Stimulated activated CD4-positive, alpha-beta T cell treated with anti-CD3 and anti-CD28 coated beads, Interleukin-2, amount 100 ng/mL, for 4 hours (primary cell): ENCODE measurements around the gene NHS.

Experiments used
- DNase-seq: peaks from one replicate; pipeline ENCODE4 v3.0.0-alpha.2; 2020; ENCODE audit warnings: low read depth

The NHS gene

DNA sequence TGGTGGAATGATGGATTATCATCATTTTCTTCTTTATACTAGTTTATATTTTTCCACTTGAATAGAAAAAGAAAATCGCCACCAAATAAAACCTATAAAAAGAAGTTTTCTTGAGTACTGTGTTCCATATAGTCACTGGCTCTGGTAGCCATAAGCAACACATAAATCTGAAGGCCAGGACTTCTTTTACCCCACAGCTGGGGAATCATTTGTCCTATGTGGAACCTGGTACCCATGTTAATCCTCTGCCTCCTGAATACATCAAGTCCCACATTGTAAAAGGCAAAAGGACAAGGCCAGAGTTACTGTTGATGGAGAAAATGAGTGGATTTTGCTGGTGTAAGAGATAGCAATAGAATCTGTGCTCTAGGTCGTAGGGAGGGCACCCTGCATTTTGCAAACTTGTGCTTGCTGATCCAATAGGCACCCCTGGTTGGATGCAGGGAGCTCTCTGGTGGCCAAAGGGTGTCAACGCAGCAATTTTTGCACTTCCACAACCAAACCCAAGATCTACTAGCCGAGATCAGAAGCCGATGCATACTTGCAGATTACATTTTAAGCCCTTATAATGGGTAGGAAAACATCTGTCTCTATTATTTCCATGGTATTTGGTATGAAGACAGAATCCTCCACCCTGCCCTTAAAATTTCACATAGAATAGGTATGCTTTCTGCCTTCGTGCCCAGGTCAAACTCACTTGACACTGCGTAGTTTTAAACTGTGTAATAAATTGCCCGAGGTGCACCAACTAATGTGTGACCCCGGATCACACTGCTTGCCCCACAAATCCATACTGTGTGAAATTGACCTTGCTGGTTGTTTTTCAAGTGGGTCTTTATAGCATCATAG is 216.1 kb downstream of the NHS start:
- no peak for DNase-seq

DNA sequence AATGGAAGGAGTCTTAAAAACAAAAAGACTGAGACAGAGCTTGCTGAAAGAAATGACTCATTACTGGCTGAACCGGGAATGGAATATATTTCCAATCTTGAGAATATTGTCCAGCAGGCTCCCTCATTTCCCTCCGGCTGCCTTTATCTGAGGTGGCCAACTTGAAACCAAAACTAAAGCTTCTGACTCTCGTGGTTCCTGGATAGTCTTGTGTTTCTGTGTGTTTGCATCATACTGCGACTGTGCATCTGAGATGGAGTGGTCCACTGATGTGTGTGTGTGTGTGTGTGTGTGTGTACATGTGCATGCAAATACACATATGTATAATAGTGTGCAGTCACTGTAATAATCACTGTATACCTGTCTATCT is 216.7 kb downstream of the NHS start:
- no peak for DNase-seq

DNA sequence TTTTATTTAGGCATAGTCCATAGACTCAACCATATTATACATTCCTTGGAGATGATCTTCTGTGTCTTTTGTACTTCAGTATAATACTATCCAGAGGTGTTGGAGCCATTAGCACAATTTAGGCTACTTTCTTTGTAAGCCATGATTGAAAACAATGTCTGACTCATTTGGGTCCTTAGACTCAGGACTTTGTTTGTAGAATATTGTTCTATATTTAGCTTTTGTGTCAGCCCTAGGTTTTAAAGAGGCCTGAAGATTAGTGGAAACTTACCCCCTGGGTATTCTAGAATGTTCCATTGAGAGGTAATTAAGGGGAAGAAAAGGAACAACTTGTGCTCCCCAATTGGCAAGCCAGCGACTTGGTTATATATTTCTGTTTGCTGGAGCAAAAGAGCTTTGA is 217.1 kb downstream of the NHS start:
- DNase-seq: no peak

DNA sequence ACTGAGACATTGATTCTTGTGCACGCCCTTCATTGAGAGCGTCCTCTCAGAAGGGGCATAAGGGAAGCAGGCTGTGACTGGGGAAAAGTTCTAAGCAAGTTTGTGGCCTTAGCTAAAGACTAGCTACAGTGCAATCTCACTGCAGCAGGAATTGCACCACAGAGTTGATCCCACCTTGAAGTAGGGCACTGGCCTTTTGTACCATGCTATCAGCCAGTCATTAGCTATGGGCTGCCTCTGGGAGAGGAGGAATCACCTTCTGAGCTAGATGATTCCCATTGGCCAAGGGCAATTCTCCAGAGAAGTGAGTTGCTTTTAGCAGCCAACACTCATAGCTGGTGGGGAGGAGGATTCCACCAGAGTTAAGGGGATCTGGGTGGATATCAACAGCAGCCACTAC is 219.7 kb downstream of the NHS start:
- no peak for DNase-seq

DNA sequence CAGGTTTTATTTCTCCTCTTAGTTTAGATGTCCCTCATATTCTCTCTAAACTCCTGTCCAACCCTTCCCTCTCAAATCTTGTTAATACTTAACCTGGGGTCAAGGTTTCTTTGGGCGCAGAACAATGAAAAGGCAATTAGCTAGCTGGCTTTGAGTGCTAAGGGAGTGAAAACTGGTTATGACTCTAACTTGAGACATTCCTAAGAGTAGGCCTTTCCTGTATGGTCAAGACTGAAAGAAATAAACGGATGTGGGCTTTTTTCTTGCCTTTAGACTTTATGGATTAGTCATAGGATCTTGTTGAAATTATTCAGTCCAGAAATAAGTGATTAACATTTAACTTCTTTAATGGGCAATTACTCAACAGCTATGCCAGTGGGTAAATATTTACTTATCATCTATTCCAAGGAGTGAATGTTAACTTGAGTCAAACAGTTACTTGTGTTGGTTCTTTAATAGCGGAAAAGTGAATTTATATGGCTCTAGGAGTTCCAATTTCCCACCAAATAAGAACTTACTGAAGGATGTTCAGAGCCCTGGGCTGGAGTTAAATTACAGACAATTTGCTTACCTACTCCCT is 220.5 kb downstream of the NHS start:
- no peak for DNase-seq

DNA sequence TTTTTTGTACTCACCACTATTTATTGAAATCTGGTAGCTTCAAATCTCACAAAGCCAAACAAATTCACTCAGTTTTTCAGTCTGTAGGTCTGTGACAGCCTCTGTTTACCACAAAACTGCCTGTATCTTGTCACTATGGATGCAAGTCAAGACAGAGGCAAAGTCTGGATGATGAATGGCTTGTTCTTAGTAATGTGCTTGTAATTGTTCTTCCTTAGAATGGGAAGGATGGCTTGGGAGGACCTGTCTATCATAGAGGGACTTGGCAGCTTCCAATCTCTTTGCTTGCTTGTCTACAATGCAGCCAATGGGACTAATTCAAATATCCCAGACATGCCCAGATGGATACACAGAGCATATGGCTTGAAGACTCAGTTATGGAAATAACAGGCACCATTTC is 221.1 kb downstream of the NHS start:
- DNase-seq: no peak

DNA sequence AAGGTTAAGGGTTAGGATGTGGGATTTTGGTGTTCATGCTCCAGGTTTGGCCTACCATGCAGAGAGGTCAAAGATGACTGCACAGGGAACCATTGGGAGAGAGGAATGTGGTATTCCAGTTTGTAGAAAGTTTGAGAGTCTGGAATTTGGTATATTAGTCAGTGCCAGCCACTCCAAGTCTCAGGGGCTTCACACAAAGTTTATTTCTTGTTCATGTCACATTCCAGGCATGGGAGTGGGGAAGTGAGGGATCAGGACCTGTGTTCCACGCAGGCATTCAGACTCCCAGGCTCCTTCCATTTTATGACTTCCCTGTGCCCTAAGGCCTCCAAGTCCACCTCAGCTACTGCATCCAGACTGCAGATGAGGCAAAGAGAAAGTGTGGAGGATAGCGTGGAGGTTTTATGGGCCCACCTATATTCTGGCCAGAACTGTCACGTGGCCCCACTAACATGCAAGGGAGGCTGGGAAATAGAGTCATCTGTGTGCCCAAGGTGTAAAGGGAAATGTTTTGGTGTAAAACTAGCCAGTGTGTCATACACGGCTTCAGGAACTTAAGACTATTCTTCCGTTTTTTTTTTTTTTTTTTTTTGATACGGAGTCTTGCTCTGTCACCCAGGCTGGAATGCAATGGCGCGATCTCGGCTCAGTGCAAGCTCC is 221.7 kb downstream of the NHS start:
- no peak for DNase-seq

DNA sequence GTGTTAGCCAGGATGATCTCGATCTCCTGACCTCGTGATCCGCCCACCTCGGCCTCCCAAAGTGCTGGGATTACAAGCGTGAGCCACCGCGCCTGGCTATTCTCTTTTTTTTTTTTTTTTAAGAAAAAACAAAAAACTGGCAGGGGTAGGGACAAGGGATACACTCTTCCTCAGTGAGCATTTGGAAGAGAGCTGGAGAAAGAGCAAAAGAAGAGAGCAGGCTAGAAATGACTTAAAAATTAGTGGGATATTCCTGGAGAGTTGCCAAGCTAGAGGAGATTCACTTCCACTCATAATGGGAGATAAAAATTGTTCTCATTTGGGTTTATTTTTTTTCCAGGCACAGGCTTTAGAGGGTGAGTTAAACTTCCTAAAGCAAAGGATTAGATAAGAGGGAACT is 222.3 kb downstream of the NHS start:
- DNase-seq: no peak

DNA sequence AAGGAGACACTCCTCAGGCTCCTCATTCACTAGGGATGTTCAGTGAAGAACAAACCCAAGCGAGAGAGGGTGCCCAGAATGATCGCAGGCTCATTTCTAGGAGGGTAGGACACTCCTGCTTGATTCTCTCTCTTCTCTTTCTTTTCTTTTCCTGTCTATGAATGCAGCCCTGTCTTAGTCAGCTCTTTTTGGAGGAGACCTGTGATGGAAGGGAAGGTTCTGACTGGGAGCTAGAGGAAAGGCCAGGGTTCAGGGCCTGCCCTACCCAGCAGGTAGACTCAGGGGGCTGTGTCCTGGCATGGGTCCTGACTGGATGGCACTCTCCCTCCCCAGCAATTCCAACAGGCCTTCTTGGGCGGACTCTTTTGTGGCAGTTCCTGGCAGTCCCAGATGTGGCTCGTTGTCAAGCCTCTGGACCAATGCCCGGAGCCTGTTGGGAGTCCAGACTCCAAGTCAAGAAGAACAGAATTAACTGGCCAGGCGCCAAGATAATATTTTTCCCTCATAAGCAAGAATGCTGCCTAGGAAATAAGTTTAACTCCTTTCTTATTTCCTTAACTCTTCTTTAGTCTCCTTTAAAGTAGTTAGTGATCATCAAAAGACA is 222.9 kb downstream of the NHS start:
- DNase-seq: no peak

DNA sequence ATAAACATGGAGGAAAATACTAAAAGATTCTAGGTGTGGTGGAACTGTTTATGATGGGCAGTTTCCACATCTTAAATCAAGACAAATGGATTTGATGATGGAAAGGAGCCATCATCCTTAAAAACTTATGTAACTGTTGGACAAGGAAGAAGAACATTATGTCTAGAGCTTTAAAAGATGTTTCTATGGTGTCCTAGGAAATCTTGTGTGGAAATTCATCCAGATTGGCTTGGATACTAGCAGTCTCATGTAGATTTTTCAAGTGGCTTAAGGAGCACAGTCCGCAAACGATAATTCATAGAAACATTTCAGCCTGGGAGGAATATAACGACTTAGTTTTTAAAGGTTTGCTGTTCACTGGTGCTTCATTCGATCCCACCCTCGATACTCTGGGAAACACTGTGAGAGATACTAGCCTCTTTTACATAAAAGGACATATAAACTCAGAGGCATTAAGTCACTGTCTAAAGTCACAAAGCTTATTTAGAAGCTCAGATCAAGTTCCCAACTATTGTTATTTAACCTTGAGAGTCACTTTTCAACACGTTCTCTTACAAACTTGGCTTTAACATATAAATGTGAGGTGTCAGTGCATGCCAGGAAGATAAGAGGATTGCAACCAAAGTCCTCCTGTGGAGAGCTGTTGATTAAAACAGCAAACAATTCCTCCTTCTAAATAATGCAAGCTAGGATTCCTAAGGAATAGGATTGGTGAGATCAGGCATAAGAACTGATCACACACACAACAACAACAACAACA is 226.6 kb downstream of the NHS start:
- DNase-seq: no peak

DNA sequence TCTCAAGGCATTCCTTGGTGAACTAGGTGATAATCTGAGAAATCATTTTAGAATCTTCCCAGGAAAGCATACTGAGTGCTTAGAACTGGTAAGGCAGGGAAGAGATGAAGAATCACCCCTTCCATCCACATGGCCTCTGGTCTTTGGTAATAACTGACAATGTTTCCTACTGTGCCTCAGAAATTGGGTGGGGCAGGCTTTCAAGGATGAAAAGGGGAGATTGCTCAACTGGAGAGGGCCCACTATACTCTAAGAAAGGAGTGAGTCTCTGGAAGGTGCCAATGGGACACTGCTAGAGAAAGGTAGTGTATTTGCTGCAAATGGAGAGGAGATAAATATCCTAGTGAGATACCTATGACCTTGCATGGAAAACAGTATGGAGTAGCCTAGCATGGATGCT is 227.2 kb downstream of the NHS start:
- DNase-seq: no peak

DNA sequence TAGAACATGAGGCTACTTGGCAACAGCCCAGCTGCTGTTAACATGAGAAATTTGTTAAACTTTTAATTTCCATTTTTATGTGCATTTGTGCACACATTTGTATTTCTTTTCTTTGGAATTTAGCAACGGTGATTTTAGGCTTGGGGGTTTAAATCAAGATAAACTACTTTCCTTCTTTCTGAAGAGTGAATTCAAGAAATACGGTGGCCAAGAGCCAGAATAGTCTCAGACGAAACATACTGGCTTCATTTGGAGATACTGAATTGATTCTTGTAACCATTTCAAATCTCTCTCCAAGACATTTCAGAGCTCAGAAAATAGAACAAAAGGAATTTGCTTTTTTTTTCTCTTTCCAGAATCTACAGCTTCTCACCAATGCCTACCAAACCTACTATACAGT is 228.2 kb downstream of the NHS start:
- no peak for DNase-seq

DNA sequence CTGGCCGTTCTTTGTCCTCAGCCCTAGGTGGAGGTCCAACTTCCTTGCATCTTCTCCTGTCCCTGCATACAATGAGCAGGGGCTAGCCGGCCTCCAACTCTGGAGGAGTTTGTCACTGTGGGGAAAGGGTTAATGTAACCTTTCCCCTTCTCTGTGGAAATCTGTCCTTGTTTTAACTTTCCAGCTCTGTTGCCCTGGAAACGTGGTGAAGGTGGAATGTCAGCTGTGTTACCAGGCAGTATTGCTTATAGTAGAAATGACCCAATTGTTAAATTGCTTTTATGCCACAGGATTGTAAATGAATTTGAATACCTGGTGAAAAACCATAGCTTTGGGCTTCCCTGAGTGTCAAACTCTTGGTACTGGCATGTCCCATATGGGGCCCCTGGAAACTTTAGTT is 230.7 kb downstream of the NHS start:
- no peak for DNase-seq

DNA sequence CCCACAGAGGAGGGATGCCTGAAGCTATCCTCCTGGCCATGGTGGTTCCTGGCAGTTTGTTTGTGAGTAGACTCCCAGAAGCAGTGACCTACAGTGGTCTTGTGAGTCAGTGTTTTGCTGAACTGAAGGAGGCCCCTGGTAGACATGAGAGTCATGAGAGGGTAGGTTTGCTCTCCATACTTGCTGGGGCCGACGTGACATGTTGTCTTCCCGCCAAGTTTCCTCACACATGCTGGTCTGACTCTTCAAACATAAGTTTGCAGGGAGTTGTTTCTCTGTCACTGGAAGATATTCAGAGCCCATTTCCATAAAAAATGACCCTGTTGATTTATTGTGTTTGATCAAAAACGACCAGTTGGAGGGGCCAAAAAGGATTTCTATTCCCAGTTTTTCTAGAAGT is 231.2 kb downstream of the NHS start:
- no peak for DNase-seq

DNA sequence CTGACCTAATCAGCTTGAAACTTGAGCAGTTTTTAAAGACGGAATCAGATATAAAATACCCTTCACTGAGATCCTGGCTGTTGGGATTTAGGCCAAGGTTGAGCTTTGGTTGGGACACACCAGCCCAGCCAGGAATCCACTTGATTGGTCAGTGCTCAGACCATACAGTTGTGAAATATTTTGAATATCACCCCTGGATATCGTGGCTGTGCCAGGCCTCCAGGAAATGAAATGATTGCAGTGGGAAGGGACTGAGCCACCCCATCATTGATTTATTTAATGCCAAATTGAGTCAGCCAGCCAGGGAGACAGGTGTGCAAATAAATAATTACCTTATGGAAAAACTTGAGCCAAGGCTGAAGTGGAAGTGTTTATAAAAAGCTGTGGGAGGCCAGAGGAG is 233.9 kb downstream of the NHS start:
- no peak for DNase-seq

DNA sequence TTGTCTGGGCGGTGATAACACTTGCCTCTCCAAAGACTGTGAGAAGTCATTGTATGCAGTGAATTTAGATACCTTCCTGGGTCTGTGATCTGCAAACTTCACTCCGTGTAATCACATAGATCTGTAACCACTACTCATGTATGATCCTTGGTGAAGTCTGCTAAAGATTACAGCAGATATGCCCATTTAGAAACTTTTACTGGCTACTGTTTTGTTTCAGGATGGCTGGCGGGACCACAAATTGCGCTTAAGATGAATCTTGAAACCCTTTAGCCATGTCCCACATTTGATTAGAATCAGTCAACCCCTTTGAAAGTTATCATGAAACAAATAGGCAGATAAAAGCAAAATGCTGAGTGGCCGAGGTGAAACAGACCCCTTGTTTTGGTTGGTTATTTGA is 235.8 kb downstream of the NHS start:
- no peak for DNase-seq

DNA sequence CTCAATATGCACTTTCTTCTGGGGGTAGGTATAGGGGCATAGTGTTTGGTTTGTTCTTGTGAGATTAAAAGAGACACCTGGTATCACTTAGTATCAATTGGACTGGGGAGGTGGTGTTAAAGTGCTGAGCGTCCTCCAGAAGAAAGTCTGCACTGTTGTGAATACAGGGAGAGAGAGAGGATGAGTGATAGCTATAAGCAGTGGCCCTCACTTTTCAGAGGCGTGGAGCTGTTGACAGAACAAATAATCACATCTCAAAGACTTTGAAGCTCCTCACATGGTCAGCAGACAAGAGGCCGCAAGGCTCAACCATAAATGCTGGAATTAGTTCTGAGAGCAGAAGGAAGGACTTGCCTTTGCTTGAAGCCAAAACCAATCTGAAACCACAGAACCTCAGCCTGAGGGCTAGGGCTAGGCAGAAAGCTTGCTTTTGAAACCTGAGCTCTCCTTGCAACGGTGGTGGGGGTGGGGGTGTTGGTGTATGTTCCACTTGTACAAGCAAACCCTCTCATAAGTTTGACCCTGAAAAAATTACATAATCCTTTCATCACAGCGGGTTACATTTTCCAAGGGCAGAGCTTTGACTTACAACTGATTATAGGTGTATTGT is 239.1 kb downstream of the NHS start:
- no peak for DNase-seq

DNA sequence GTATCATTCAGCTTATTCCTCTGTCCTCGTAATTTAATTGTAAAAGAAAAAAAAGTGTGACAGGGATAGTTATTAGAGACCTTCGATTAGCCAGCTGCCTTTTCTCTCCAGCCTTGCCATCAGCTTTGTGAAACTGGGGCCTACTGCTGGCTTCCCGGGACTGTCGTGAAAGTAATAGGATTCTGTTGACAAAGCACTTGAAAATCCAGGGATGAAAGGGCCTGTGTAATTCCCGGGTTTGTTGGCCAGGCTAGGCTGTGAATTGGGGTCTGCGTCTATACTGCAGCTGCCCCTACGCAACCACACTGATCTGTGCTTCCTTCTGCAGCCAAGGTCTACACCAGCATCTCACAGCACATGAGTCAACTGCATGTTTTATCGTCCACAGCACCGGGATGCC is 241.9 kb downstream of the NHS start:
- DNase-seq: no peak

DNA sequence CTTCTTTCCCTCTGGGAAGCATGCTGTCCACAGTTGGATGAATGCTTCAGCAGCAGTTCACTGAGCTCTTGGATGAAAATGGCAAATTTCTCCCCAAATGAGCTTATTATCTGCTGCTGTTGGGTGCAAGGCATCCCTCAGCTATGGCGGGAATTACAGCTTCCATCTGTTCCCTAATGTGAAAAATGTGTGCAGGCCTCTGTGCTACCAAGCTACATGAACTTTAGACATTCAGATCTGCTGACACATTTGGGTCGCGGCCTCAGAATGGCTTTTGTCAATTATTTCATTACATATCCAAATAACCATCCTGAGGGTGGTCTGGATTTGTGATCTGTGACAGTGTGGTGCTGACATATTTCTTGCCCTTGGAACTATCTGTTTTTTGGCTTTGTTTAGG is 242.8 kb downstream of the NHS start:
- no peak for DNase-seq

DNA sequence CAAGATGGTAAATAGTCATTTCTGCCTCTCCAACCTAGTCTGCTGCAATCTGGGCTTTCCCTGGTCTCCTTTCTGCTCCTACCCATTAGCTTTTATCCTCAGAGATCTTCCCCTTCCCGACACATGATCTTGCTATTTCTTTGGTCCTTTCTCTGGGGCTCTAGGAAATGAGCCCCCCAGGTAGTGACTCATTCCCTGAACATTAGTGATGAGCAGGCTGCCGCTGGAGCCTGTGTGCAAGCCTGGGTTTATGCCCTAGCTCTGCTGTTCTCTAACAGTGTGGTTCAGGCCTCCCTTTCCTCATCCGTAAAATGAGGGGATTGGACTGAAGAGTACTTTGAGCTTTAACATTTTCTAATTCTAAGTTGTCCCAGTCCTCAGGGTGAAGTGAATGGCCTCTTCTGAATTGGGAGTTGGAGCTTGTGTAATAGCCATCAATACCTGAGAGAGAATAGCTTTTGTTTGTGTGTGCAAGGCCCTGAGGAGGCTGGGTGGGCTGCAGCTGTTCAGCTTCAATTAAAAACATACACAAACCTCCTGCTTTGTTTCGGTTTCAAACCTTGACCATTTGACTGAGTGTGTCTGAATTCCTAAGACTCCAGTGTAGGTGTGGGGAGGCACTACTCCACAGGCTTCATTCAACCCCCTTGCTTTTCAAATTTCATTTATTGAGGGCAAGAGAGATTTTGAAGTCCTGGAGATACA is 246.7 kb downstream of the NHS start:
- no peak for DNase-seq

DNA sequence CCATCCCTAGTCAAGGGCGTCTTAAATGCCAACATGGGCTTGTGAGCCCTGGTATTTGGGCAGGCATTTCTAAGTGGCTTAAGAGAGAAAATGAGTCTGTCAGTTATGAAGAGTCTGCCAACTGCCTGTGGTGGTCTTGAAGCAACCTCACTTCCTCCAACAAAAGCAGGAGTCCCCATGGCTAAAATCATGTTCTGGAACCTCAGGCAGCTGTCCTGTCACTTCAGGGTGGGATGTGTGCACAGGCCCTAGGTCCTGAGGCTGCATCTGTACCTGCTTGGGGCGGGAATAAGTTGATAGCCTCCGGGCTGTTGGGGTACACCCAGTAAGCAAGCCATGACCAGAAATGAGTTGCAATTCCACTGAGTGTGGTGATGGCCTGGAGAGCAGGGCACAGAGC is 247.3 kb downstream of the NHS start:
- no peak for DNase-seq
